GM21381 (cell line): Measurements from ENCODE around the gene ZNF805.
A peak's percentile ranks its signal among the peaks of the same experiment; 100 is the strongest.
"Not testable (repeated sequence)": the region's sequence is repeated elsewhere in the genome, so short reads cannot be mapped to it uniquely, and the experiment has no call there.

ENCODE experiments used
- ATAC-seq: cut with Tn5 transposase; IDR thresholded peaks from one replicate; pipeline ENCODE4 v1.9.1; 2021; ENCODE audit warnings: mild to moderate bottlenecking, moderate library complexity; ENCODE audit not compliant: unreplicated experiment

Gene ZNF805

GRCh38 chr19:57240311-57241090, at the start of gene ZNF805:
ZNF805 (plus strand) TSS chr19:57240632; CDS start chr19:57240892, 260 bp downstream.
- peak; percentile 96 for ATAC-seq

DNA sequence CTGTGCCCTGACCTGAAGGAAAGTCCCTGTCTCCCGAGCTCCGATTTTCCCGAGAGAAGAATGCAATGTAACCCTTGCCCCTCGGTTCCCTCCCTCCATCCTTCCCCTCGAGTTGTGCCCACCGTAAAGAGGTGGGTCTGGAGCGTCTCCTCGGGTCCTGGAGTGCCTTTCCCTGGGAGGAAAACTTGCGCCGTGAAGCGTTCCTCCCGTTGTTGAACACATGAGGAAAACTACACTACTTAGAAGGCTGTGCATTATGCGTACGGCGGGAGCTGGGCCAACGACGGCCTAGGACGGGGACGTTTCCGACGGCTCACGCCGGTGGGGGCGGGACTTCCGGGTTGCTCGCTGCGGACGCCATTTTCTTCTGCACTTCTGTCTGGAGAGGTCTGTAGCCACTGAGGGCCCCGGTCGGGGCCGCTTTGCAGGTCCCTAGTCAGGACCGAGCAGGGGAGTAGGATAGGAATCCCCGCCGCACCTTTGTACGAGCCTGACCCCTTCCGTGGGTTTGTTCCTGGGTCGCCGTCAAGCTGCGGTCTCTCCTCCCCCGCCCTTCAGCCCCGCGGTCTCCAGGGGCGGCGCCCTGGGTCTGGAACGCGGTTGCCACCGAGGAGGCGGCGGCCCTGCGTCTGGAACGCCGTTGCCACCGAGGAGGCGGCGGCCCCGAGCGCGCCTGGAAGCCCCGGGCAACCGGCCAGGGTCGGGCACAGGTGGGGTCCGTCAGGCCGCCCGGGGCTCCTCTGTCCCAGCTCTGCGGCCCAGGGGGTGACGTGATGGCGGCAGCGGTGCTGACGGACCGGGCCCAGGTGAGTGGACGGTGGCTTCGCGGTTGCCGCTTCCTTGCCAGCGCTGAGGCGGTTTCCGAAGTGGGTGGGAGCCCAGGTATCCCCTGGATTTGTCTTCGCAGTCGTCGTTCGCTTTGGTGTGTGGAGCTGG, 49.0 kb upstream of the ZNF805 start, which contains the start of gene ZNF264:
TSS of gene ZNF264 (plus strand) at position 360 of the 936 bp plus-strand sequence. CDS start at position 774, 414 bp downstream.
- ATAC-seq: peak; percentile 97

GRCh38 chr19:57192077-57192420, 48.4 kb upstream of the ZNF805 start:
- ATAC-seq: no peak

DNA sequence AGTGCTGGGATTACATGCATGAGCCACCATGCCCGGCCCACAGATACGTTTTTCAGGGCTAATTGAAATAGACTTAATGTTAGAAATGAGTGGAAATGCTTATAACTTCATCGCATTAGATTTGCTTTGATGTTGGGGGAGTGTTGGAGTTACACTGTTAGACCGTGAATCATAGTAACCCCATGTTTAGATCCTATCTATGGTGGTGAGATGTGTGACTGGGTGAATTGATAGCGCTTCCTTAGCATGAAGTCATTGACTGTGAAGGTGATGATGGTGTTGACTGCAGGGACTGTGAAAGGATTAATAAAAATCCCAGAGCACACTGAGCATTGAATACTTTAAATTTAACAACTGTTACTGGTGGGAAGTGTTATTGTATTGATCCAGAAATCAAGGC, 47.4 kb upstream of the ZNF805 start:
- ATAC-seq: no peak

- ATAC-seq: not testable (repeated sequence)
Observed at GRCh38 chr19:57197874-57198273, 42.6 kb upstream of the ZNF805 start.

GRCh38 chr19:57202160-57202559, 38.3 kb upstream of the ZNF805 start:
- no peak for ATAC-seq

DNA sequence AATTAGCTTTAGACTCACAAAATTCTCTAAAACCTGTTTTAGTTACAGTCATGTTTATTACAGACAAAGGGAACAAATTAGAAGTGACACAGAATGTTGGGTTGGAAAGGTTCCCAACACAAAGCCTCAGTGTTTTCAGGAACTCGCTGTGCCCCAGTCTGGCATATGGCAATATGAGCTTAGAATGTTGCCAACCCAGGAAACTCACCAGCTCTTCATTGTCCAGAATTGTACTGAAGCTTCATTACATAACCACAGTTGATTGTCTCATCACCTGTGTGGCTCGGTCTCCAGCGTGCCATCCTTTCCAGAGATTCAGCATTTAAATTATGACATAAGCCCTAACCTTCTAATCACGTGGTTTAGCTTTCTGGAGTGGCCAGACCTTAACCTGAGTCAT, 30.1 kb upstream of the ZNF805 start:
- no peak for ATAC-seq

GRCh38 chr19:57212109-57212508, 28.3 kb upstream of the ZNF805 start:
- no peak for ATAC-seq

- no peak for ATAC-seq
Observed at GRCh38 chr19:57227502-57227901, 12.9 kb upstream of the ZNF805 start.

- no peak for ATAC-seq
Observed at GRCh38 chr19:57231686-57232085, 8.7 kb upstream of the ZNF805 start.

DNA sequence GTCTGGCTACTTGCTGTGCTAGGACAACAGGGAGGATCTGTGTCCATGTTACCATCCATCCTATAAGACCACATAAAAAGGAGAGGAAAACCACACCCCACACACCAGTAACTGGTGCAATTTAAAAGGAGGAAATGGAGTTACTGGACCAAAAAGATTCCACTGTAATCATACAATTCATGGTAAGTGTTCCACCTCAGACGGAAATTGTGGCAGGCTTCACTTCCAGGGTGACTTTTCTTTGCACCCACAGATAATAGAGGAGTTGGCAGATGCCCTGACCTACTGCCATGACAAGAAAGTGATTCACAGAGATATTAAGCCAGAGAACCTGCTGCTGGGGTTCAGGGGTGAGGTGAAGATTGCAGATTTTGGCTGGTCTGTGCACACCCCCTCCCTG, 7.2 kb upstream of the ZNF805 start:
- no peak for ATAC-seq

DNA sequence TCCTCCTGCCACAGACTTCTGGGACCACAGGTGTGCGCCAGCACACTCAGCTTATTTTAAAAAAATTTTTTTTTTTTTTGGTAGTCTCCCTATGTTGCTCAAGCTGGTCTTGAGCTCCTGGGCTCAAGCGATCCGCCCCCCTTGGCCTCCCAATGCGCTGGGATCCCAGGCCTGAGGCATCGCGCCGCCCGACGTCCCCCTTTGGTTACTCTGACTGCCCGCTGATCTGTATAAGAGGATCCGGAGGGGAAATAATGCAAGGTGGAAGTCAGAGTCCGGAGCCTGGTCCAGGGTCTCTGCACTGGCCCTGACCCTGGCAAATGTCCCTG, 486 bp upstream of the ZNF805 start:
- ATAC-seq: no peak

GRCh38 chr19:57241176-57241575, 744 bp downstream of the ZNF805 start:
- no peak for ATAC-seq

- ATAC-seq: no peak
Observed at GRCh38 chr19:57242821-57243220, 2.4 kb downstream of the ZNF805 start.

DNA sequence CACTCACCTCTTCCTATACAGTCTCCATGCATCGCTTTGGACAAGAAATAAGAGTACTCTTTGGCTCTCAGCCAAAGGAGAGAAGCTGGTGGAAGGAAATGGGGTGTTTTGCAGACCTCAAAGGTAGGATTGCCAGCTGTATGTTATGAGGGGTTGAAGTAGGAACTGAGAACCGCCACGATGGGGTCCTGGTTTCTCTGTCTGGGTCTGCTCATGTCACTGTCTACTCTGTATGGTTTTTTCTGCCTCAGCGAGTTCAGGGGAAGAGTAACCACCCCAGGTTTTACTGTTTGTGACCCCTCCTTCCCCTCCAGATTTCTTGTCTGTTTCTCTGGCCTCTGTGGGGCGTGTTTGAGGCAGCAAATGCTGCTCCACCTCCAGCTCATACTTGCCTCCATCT, 4.1 kb downstream of the ZNF805 start:
- no peak for ATAC-seq

GRCh38 chr19:57245066-57245465, 4.6 kb downstream of the ZNF805 start:
- ATAC-seq: no peak

DNA sequence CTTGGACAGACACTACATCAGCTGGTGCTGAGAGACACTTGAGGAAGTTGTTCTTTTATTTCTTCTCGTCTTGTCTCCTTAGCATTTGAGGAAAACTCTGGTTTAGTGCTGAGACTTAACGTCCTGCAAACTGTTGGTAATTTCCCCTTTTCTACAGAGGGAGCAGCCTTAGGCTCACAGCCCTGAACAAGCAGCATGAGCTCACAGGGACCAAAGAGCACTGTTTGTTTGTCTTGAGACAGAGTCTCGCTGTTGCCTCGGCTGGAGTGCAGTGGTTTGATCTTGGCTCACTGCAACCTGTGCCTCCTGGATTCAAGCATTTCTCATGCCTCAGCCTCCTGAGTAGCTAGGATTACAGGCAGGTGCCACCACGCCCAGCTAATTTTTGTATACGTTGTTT, 5.5 kb downstream of the ZNF805 start:
- no peak for ATAC-seq

DNA sequence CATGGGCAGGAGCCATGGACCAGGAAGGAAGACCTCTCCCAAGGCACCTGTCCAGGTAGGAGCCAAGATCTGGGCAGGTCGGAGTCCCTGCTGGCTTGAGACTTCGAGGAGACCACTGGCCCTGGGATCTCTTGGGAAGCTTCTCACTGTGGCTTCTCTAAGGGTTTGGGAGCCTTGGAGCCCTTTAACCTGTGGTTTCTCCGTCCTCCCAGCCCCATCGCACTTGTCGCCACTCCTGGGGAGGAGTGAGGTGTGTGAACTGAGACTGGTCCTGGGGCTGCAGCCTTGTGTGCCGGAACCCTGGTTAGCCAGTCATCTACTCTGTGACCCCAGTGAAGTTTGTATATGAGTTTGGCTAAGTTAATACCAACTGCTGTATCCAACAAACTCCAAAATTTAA, 8.2 kb downstream of the ZNF805 start:
- no peak for ATAC-seq

GRCh38 chr19:57249329-57249728, 8.9 kb downstream of the ZNF805 start:
- ATAC-seq: no peak

DNA sequence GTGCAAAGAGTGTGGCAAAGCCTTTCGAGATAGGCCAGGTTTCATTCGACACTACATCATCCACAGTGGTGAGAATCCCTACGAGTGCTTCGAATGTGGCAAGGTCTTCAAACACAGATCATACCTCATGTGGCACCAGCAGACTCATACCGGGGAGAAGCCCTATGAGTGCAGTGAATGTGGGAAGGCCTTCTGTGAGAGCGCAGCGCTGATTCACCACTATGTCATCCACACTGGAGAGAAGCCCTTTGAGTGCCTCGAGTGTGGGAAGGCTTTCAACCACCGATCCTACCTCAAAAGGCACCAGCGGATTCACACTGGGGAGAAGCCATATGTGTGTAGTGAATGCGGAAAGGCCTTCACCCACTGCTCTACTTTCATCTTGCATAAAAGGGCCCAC, 13.3 kb downstream of the ZNF805 start:
- ATAC-seq: not testable (repeated sequence)

DNA sequence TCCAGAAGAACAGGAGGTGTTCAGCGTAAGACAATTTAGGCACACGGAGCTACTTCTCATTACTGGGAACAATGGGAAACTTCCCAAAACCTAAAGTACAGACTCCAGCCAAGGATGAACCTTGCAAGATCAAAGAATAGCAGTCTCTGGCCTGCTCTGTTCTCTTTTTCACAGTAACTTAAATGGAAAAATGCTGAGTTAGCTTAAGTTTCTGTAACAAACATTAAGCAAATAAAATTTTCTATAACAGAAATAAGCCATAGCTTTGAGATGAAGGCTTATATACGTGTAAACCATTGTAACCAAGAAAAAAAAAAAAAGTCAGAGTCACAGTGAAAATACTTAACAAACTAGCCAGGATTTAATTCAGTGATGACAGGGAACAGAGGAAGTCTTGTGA, 21.6 kb downstream of the ZNF805 start:
- no peak for ATAC-seq

- ATAC-seq: no peak
Observed at GRCh38 chr19:57263244-57263741, 22.9 kb downstream of the ZNF805 start.
